ENCODE measurements around the gene ATP6V0C. TPM values are rescaled to one million over a fixed set of nuclear protein-coding genes. Genes with fewer than 3 reads are reported as not detected.

Gene ATP6V0C
- total RNA-seq, 1 donor from 2014 or later: 155 TPM

DNA sequence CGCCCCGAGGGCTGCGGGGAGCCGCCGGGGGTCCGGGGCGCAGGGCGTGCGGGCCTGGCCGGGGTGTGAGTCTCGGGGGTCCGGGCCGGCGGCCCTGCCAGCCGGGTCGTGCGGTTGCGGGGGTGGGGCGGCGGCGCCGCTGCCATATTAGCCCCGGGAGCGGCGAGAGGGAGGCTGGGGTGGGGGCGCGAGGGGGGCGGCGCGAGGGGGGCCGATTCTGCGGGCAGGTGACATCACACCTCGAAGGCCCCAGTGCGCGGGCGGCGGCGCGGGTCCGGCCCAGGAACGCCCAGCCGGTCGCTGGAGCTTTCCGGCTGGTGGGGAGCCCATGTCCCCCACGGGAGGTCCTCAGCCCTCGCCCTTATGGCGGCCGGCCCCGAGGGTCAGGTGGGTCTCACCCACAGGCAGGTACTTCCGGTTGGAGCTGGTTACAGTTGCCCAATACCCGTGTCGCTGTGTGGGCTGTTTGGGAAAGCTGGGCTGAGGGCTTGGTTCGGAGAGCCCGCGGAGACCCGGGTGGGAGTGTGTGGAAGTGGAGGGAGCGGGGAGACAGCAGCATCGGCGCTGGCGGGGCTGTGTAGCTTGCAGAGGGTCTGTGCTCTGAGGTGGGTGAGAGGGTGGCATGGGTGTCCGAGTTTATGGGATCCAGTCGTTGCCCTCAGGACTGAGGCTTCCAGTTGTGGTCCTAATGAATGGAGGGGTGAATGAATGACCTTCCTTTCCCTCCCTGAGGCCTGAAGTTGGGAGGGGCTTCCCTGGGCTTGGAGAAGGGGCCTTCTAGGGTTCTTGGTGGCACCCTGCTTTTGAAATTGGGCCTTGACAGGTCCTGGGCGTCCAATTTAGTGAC is 804 bp downstream of the ATP6V0C start:
- DNase-seq (ENCODE audit: extremely low spot score, unreplicated experiment): no peak
- H3K4me3 Mint-ChIP-seq: peak overlapping the region; percentile 92
- peak overlapping the region; percentile 98 for H3K27ac Mint-ChIP-seq
- H3K27me3 Mint-ChIP-seq: no peaks in the 10 kb centered on the region
- H3K4me1 Mint-ChIP-seq (ENCODE audit: unreplicated experiment): peaks cover 47% of the 10 kb centered on the region
- no peaks in the 10 kb centered on the region for H3K36me3 Mint-ChIP-seq
- no peaks in the 10 kb centered on the region for H3K9me3 Mint-ChIP-seq
- TF ChIP-seq, protein P1, sequence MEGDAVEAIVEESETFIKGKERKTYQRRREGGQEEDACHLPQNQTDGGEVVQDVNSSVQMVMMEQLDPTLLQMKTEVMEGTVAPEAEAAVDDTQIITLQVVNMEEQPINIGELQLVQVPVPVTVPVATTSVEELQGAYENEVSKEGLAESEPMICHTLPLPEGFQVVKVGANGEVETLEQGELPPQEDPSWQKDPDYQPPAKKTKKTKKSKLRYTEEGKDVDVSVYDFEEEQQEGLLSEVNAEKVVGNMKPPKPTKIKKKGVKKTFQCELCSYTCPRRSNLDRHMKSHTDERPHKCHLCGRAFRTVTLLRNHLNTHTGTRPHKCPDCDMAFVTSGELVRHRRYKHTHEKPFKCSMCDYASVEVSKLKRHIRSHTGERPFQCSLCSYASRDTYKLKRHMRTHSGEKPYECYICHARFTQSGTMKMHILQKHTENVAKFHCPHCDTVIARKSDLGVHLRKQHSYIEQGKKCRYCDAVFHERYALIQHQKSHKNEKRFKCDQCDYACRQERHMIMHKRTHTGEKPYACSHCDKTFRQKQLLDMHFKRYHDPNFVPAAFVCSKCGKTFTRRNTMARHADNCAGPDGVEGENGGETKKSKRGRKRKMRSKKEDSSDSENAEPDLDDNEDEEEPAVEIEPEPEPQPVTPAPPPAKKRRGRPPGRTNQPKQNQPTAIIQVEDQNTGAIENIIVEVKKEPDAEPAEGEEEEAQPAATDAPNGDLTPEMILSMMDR (conservative IDR thresholded peaks at IDR 0.05): no peak

DNA sequence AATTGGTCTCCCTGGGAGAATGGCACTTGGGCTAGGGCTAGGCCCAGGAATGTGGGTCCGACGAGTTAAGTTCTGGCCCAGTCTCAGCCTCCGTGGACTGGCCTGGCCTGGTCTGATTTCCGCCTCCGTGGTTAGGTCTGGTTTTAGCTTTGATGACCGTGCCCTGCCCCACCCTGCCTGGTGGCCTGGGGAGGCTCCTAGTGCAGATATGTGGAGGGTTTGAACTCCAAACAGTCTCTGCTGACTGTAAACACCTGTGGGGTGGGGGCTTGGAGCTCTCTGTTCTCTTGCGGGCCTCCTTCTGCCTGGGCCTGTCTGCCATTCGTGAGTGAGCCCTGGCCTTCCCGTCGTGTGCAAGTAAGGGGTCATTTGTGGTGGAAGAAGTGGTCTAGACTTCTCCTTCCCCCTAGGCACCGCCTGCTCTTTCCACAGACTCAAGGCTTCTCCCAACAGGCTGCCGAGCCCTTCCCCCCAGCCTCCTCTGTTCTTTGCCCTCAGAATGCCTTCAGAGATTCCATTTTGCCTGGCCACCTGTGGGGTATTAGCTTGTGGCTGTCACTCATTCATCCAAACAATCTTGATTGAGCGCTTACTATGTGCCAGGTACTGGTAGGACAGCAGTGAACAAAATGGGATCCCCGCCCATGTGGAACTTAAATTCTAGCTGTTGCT is 1.6 kb downstream of the ATP6V0C start:
- Mint-ChIP-seq H3K27me3 (no peaks in the 10 kb centered on the region), H3K4me1 (ENCODE audit: unreplicated experiment) (peaks cover 46% of the 10 kb centered on the region), H3K9me3 (no peaks in the 10 kb centered on the region), H3K36me3 (peaks cover 5% of the 10 kb centered on the region), H3K27ac (peak overlapping the region; percentile 98), H3K4me3 (peak overlapping the region; percentile 92)
- DNase-seq (ENCODE audit: extremely low spot score, unreplicated experiment): no peak
- TF ChIP-seq, protein P1 (conservative IDR thresholded peaks at IDR 0.05): no peak

DNA sequence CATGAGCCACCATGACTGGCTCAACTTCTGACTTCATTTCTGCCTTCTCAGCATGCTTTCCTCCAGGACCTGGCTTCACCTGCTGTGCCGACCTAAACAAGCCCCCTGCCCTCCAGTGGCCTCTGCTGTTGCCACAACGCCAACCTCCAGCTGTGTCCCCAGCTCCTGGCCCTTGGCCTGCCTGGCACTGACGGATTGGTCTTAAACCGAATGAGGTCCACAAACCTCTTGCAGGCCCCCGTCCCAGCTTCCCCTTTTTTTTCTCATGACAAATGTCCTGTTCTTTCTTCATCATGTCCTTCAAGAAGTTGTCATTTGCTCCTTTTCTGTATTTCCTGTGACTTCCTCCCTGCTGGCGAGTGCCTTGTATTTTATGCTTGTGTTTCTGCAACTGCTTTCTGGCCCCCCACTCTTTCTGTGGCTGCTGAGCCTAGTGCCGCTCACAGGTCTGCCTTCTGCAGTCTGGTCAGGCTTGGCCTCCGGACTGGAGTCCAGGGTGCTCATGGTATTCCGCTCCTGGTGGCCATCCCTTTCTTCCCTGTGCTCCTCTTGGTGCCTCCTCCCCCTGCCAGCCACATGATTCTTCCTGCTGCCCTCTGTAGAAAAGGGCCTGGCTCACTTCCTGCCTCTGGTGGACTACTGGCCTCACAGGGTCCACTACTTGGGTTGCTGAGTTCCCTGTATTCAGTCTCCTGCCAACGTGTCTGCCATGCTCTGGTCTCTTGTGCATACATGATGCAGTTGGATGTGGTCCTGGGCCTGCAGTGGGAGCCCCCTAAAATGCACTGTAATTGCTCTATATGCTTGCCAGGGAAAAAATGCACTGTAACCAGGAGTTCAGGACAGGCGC is 2.9 kb downstream of the ATP6V0C start:
- H3K4me1 Mint-ChIP-seq (ENCODE audit: unreplicated experiment): peaks cover 46% of the 10 kb centered on the region
- H3K36me3 Mint-ChIP-seq: peaks cover 8% of the 10 kb centered on the region
- TF ChIP-seq, protein P1 (conservative IDR thresholded peaks at IDR 0.05): no peak
- peak overlapping the region; percentile 98 for H3K27ac Mint-ChIP-seq
- H3K9me3 Mint-ChIP-seq: no peaks in the 10 kb centered on the region
- no peak for DNase-seq (ENCODE audit: extremely low spot score, unreplicated experiment)
- H3K27me3 Mint-ChIP-seq: no peaks in the 10 kb centered on the region
- H3K4me3 Mint-ChIP-seq: peak overlapping the region; percentile 92

DNA sequence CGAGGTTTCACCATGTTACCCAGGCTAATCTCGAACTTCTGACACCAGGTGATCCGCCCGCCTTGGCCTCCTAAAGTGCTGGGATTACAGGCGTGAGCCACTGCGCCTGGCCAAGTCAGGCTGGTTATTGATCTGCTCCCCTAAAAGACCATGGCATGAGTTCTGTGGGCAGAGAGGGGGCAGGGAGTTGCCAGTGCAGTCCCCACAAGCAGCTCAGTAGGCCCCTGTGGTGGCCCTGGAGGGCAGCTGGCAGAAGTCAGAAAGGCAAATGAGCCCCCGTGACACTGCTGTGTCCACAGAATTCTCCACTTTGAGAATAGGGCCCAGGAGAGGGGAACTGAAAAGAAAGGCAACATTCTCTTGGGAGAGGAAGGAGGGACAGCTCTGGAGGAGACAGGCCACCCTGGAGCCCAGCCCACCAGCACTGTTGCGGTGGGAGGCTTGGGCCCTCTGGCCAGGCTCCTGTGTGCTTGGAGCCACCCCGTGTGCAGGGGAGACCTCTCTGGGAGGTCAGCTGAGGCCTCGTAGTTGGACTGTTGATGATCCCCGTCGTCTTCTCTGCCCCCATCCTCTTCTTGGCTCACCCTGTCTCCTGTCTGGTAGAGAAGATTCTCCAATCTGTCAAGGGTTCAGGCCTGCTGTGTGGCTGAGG is 4.3 kb downstream of the ATP6V0C start:
- peaks cover 36% of the 10 kb centered on the region for H3K4me1 Mint-ChIP-seq (ENCODE audit: unreplicated experiment)
- DNase-seq (ENCODE audit: extremely low spot score, unreplicated experiment): no peak
- peak overlapping the region; percentile 98 for H3K27ac Mint-ChIP-seq
- H3K4me3 Mint-ChIP-seq: peak overlapping the region; percentile 92
- TF ChIP-seq, protein P1 (conservative IDR thresholded peaks at IDR 0.05): no peak
- H3K9me3 Mint-ChIP-seq: no peaks in the 10 kb centered on the region
- peaks cover 8% of the 10 kb centered on the region for H3K36me3 Mint-ChIP-seq
- no peaks in the 10 kb centered on the region for H3K27me3 Mint-ChIP-seq
